Measurements from ENCODE around the gene PTPRR. TPM values are rescaled to one million over a fixed set of nuclear protein-coding genes. Genes with fewer than 3 reads are reported as not detected.

The PTPRR gene
- total RNA-seq, 1 donor from 2014 or later: 0.33 TPM

DNA sequence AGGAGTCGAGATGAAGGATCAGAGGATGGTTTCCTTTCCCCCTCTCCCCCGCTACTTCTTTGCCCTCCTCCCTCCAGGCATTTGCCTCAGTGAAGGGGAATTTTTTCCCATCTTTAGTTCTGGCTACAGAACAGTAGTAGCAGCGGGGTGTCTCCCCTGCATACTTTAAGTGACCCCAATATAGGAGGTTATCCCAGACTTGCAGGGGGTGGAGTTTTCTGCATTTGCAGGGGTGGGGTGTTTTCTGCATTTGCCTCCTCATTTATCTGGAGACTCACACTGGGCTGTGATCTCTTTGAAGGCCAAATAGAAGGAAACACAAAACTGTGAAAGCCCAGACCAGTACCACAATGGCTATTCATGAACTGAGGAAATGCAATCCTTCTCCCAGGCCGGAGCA lies 303.1 kb downstream of the PTPRR start:
- Mint-ChIP-seq H3K27me3 (ENCODE audit: unreplicated experiment) (peaks cover 3% of the 10 kb centered on the region), H3K27ac (ENCODE audit: unreplicated experiment) (no peak overlapping the region), H3K4me1 (ENCODE audit: unreplicated experiment) (peaks cover 73% of the 10 kb centered on the region), H3K9me3 (ENCODE audit: unreplicated experiment) (no peaks in the 10 kb centered on the region), H3K36me3 (ENCODE audit: low read depth, unreplicated experiment) (peaks cover 53% of the 10 kb centered on the region), H3K4me3 (ENCODE audit: unreplicated experiment) (peak overlapping the region; percentile 24)
- TF ChIP-seq, protein P1, sequence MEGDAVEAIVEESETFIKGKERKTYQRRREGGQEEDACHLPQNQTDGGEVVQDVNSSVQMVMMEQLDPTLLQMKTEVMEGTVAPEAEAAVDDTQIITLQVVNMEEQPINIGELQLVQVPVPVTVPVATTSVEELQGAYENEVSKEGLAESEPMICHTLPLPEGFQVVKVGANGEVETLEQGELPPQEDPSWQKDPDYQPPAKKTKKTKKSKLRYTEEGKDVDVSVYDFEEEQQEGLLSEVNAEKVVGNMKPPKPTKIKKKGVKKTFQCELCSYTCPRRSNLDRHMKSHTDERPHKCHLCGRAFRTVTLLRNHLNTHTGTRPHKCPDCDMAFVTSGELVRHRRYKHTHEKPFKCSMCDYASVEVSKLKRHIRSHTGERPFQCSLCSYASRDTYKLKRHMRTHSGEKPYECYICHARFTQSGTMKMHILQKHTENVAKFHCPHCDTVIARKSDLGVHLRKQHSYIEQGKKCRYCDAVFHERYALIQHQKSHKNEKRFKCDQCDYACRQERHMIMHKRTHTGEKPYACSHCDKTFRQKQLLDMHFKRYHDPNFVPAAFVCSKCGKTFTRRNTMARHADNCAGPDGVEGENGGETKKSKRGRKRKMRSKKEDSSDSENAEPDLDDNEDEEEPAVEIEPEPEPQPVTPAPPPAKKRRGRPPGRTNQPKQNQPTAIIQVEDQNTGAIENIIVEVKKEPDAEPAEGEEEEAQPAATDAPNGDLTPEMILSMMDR (IDR thresholded peaks at IDR 0.05; ENCODE audit: unreplicated experiment): no peak
- no peak for DNase-seq (ENCODE audit: low spot score)

DNA sequence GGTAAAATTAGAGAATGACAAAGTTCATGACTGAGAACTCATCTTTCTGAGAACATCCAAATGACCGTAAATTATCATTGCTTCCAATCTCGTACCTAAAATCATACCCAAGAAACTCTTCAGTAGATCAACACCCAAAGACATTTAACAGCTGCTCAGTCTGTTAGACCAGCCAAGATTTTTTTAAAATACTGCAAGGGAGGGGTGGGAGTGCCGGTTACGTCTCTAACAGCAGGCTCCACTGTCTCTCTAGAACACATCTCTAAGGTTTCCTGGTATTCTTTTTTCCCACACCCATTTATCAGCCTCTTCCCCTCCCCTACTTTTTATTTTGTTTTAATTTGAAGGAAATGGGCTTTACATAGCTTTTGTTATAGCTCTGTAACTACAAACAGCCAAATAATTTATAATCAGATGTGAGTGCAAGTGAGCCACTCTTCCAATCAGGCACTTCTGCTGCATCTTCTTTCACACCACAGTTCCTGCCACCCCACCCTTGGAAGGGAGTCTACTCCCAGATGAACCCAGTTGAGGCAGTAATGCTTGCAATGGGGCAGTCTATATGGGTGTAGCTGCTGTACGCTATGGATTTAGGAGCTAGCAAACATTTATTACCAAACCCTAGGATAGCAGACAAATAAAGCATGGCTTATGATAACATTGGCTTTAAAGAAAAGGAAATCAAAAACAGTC lies 305.2 kb downstream of the PTPRR start:
- Mint-ChIP-seq H3K27ac (ENCODE audit: unreplicated experiment) (peak overlapping the region; percentile 37), H3K4me3 (ENCODE audit: unreplicated experiment) (peak overlapping the region; percentile 37), H3K36me3 (ENCODE audit: low read depth, unreplicated experiment) (peaks cover 52% of the 10 kb centered on the region), H3K9me3 (ENCODE audit: unreplicated experiment) (no peaks in the 10 kb centered on the region), H3K4me1 (ENCODE audit: unreplicated experiment) (peaks cover 80% of the 10 kb centered on the region), H3K27me3 (ENCODE audit: unreplicated experiment) (peaks cover 3% of the 10 kb centered on the region)
- TF ChIP-seq, protein P1 (IDR thresholded peaks at IDR 0.05; ENCODE audit: unreplicated experiment): no peak
- DNase-seq (ENCODE audit: low spot score): no peak

- DNase-seq (ENCODE audit: low spot score): peak; percentile 73
- Mint-ChIP-seq H3K27me3 (ENCODE audit: unreplicated experiment) (peaks cover 2% of the 10 kb centered on the region), H3K9me3 (ENCODE audit: unreplicated experiment) (no peaks in the 10 kb centered on the region), H3K36me3 (ENCODE audit: low read depth, unreplicated experiment) (peaks cover 54% of the 10 kb centered on the region), H3K4me3 (ENCODE audit: unreplicated experiment) (peak overlapping the region; percentile 89), H3K4me1 (ENCODE audit: unreplicated experiment) (peaks cover 51% of the 10 kb centered on the region), H3K27ac (ENCODE audit: unreplicated experiment) (peak overlapping the region; percentile 92)
- TF ChIP-seq, protein P1 (IDR thresholded peaks at IDR 0.05; ENCODE audit: unreplicated experiment): no peak
These were observed 310.6 kb downstream of the PTPRR start for GRCh38 chr12:70609739-70610491.

- no peak for DNase-seq (ENCODE audit: low spot score)
- peak overlapping the region; percentile 89 for H3K4me3 Mint-ChIP-seq (ENCODE audit: unreplicated experiment)
- TF ChIP-seq, protein P1 (IDR thresholded peaks at IDR 0.05; ENCODE audit: unreplicated experiment): no peak
- peaks cover 46% of the 10 kb centered on the region for H3K4me1 Mint-ChIP-seq (ENCODE audit: unreplicated experiment)
- peaks cover 2% of the 10 kb centered on the region for H3K27me3 Mint-ChIP-seq (ENCODE audit: unreplicated experiment)
- H3K27ac Mint-ChIP-seq (ENCODE audit: unreplicated experiment): peak overlapping the region; percentile 82
- H3K36me3 Mint-ChIP-seq (ENCODE audit: low read depth, unreplicated experiment): peaks cover 58% of the 10 kb centered on the region
- no peaks in the 10 kb centered on the region for H3K9me3 Mint-ChIP-seq (ENCODE audit: unreplicated experiment)
These were observed 311.3 kb downstream of the PTPRR start for GRCh38 chr12:70609203-70609602.

- Mint-ChIP-seq H3K27ac (ENCODE audit: unreplicated experiment) (no peak overlapping the region), H3K27me3 (ENCODE audit: unreplicated experiment) (no peaks in the 10 kb centered on the region), H3K4me1 (ENCODE audit: unreplicated experiment) (peaks cover 38% of the 10 kb centered on the region), H3K4me3 (ENCODE audit: unreplicated experiment) (peak overlapping the region; percentile 89), H3K36me3 (ENCODE audit: low read depth, unreplicated experiment) (peaks cover 51% of the 10 kb centered on the region), H3K9me3 (ENCODE audit: unreplicated experiment) (no peaks in the 10 kb centered on the region)
- no peak for DNase-seq (ENCODE audit: low spot score)
- TF ChIP-seq, protein P1 (IDR thresholded peaks at IDR 0.05; ENCODE audit: unreplicated experiment): no peak
These were observed 312.4 kb downstream of the PTPRR start for GRCh38 chr12:70608184-70608583.

All from endothelial cell (in vitro differentiated cells).